IMR-90 (cell line): ENCODE data around the gene MB21D2. TPM values are rescaled to one million over a fixed set of nuclear protein-coding genes. Genes with fewer than 3 reads are reported as not detected.

Experiments used
- ATAC-seq: fragments of 200-7000 bp; cut with Tn5 transposase; 2 replicates; pipeline ENCODE4 v1.9.1; 2020; ENCODE audit warnings: low read depth, mild to moderate bottlenecking, moderate library complexity
- BruUV-seq: library from RNA; stranded (reverse); fragments of 400-500 nt; replicated peaks from 2 replicates; lab custom pipeline; 2021; lab: Mats Ljungman, UMichigan
- CTCF ChIA-PET: fragments of 300-600 bp; formaldehyde crosslinking; extraction: SDS; loops from one replicate; lab custom pipeline; 2021; ENCODE audit warnings: antibody characterized with exemption; lab: Yijun Ruan, JAX
- POLR2A ChIA-PET: fragments of 300-600 bp; sonication (Branson Sonifier 250); formaldehyde crosslinking; loops from one replicate; lab custom pipeline; 2022; ENCODE audit warnings: antibody characterized with exemption; ENCODE audit not compliant: unreplicated experiment; lab: Charles Lee
- DNase-seq: peaks from one replicate; pipeline ENCODE4 v3.0.0; 2013
- H2AFZ ChIP-seq: replicated peaks from 2 replicates; pipeline ENCODE3; 2013; ENCODE audit warnings: low read length, mild to moderate bottlenecking; ENCODE audit not compliant: poor library complexity
- H2AK5ac ChIP-seq: 2 replicates; pipeline ENCODE4 v1.6.1; 2013; ENCODE audit warnings: low read depth, low read length, inconsistent platforms
- H2AK9ac ChIP-seq: replicated peaks from 2 replicates; pipeline ENCODE3; 2013; ENCODE audit warnings: mild to moderate bottlenecking, low read depth, low read length, moderate library complexity; ENCODE audit not compliant: poor library complexity
- H2BK120ac ChIP-seq: 2 replicates; pipeline ENCODE4 v1.6.1; 2013; ENCODE audit warnings: low read depth, low read length, inconsistent platforms
- H2BK15ac ChIP-seq: 3 replicates; pipeline ENCODE4 v1.6.1; 2013; ENCODE audit warnings: low read depth, low read length, inconsistent platforms
- H2BK20ac ChIP-seq: 2 replicates; pipeline ENCODE4 v1.6.1; 2013; ENCODE audit warnings: low read depth, mild to moderate bottlenecking, inconsistent platforms, low read length, moderate library complexity
- H2BK5ac ChIP-seq: 2 replicates; pipeline ENCODE4 v1.6.1; 2013; ENCODE audit warnings: mild to moderate bottlenecking, low read depth, low read length, inconsistent platforms; ENCODE audit not compliant: poor library complexity, severe bottlenecking
- H3K14ac ChIP-seq: replicated peaks from 2 replicates; pipeline ENCODE4 v1.6.1; 2013; ENCODE audit warnings: low read depth, low read length, inconsistent platforms
- H3K18ac ChIP-seq: 2 replicates; pipeline ENCODE4 v1.6.1; 2013; ENCODE audit warnings: low read depth, low read length, control low read depth
- H3K23ac ChIP-seq: 2 replicates; pipeline ENCODE4 v1.6.1; 2013; ENCODE audit warnings: low read depth, low read length, inconsistent platforms
- H3K27ac ChIP-seq: 2 replicates; pipeline ENCODE4 v1.5.1; 2013; ENCODE audit warnings: mild to moderate bottlenecking, control low read depth, low read length; ENCODE audit not compliant: insufficient read depth
- H3K27me3 ChIP-seq: 2 replicates; pipeline ENCODE4 v1.6.1; 2013; ENCODE audit warnings: low read length; ENCODE audit not compliant: control insufficient read depth, insufficient read depth
- H3K36me3 ChIP-seq: 2 replicates; pipeline ENCODE4 v1.6.1; 2013; ENCODE audit warnings: low read length, mixed read lengths; ENCODE audit not compliant: control insufficient read depth, insufficient read depth
- H3K4ac ChIP-seq: 2 replicates; pipeline ENCODE4 v1.6.1; 2013; ENCODE audit warnings: low read depth, low read length, inconsistent platforms
- H3K4me1 ChIP-seq: 2 replicates; pipeline ENCODE4 v1.6.1; 2013; ENCODE audit warnings: low read length, mixed read lengths; ENCODE audit not compliant: control insufficient read depth, insufficient read depth
- H3K4me2 ChIP-seq: 2 replicates; pipeline ENCODE4 v1.6.1; 2013; ENCODE audit warnings: low read depth, mild to moderate bottlenecking, control low read depth, low read length, moderate library complexity
- H3K4me3 ChIP-seq: 2 replicates; pipeline ENCODE4 v1.5.1; 2013; ENCODE audit warnings: low read depth, mild to moderate bottlenecking, control low read depth, low read length, moderate library complexity; ENCODE audit not compliant: insufficient read depth
- H3K56ac ChIP-seq: 2 replicates; pipeline ENCODE4 v1.6.1; 2013; ENCODE audit warnings: low read length, inconsistent platforms; ENCODE audit not compliant: insufficient read depth; ENCODE audit errors: extremely low read depth
- H3K79me1 ChIP-seq, 2 experiments: 2 replicates each; pipeline ENCODE4 v1.6.1; 2013; ENCODE audit warnings: low read length in 2 of 2, inconsistent platforms in 1 of 2, low read depth in 1 of 2
- H3K9ac ChIP-seq: 2 replicates; pipeline ENCODE4 v1.6.1; 2013; ENCODE audit warnings: low read depth, low read length, control low read depth
- H3K9me1 ChIP-seq: 2 replicates; pipeline ENCODE4 v1.6.1; 2013; ENCODE audit warnings: low read length, inconsistent platforms; ENCODE audit not compliant: insufficient read depth
- H3K9me3 ChIP-seq: 2 replicates; pipeline ENCODE4 v1.6.1; 2013; ENCODE audit warnings: low read length; ENCODE audit not compliant: control insufficient read depth, insufficient read depth
- H4K20me1 ChIP-seq: 2 replicates; pipeline ENCODE4 v1.6.1; 2013; ENCODE audit warnings: low read length, inconsistent platforms; ENCODE audit not compliant: insufficient read depth
- H4K5ac ChIP-seq: 2 replicates; pipeline ENCODE4 v1.6.1; 2013; ENCODE audit warnings: mild to moderate bottlenecking, low read depth, low read length, control low read depth
- H4K8ac ChIP-seq, 2 experiments: 2 replicates each; pipeline ENCODE4 v1.6.1; 2013; ENCODE audit warnings: low read depth in 2 of 2, low read length in 2 of 2, control low read depth in 1 of 2, inconsistent platforms in 1 of 2
- H4K91ac ChIP-seq: 2 replicates; pipeline ENCODE4 v1.6.1; 2013; ENCODE audit warnings: low read depth, low read length, inconsistent platforms; ENCODE audit not compliant: insufficient read depth
- CEBPB ChIP-seq: IDR thresholded peaks from 2 replicates; pipeline ENCODE4 v1.6.1; 2012; ENCODE audit warnings: low read depth, low read length, improper control_type of control experiment
- MXI1 ChIP-seq: IDR thresholded peaks from 2 replicates; pipeline ENCODE4 v1.6.1; 2012; ENCODE audit warnings: low read depth, mild to moderate bottlenecking, low read length, moderate library complexity, borderline replicate concordance
- WGBS, 2 experiments: methylation state at CpG; one replicate each; pipeline versions ENCODE4 v1.1.5 to v1.1.7; 2013; ENCODE audit warnings: missing lambda C conversion rate in 2 of 2; ENCODE audit not compliant: insufficient read length in 1 of 2; ENCODE audit errors: extremely low coverage in 2 of 2; 5-methylcytosine and 5-hydroxymethylcytosine counted together
- dilution Hi-C: fragments of 300-500 bp; cut with HindIII; formaldehyde crosslinking; loops from one replicate; pipeline ENCODE4 v1.14.3; 2018; ENCODE audit warnings: low sequenced_read_pairs; ENCODE audit not compliant: unreplicated experiment
- in situ Hi-C: fragments of 300-500 bp; cut with MboI; formaldehyde crosslinking; loops from 3 replicates; pipeline ENCODE4 v1.14.3; 2019; ENCODE audit warnings: low sequenced_read_pairs, inconsistent platforms, mixed read lengths
- intact Hi-C: fragments of 100-400 bp; cut with micrococcal nuclease; formaldehyde crosslinking; loops from 2 replicates; pipeline ENCODE4 v1.10.0; 2022
- polyA plus RNA-seq, 3 experiments: library from polyadenylated mRNA; depleted of rRNA; stranded (reverse); fragments of >200 nt; gene quantifications; 2 replicates each; pipeline ENCODE4 v1.2.3, GENCODE V29; 2012; ENCODE audit warnings: low replicate concordance in 1 of 3
- total RNA-seq: library from RNA; depleted of rRNA; stranded (reverse); fragments of >200 nt; gene quantifications from 2 replicates; pipeline ENCODE4 v1.2.3, GENCODE V29; 2012
- TF ChIP-seq, protein P1 (sequence below): fragments of 150-350 bp; IDR thresholded peaks from 2 replicates; pipeline ENCODE4 v1.6.1; 2017; ENCODE audit warnings: mild to moderate bottlenecking, antibody characterized with exemption, low read length, low read depth

MB21D2 gene
- total and polyA plus RNA-seq, 2 of the 4 experiments (the other 2 are of a cell fraction): 13.6 to 44.8 TPM

DNA sequence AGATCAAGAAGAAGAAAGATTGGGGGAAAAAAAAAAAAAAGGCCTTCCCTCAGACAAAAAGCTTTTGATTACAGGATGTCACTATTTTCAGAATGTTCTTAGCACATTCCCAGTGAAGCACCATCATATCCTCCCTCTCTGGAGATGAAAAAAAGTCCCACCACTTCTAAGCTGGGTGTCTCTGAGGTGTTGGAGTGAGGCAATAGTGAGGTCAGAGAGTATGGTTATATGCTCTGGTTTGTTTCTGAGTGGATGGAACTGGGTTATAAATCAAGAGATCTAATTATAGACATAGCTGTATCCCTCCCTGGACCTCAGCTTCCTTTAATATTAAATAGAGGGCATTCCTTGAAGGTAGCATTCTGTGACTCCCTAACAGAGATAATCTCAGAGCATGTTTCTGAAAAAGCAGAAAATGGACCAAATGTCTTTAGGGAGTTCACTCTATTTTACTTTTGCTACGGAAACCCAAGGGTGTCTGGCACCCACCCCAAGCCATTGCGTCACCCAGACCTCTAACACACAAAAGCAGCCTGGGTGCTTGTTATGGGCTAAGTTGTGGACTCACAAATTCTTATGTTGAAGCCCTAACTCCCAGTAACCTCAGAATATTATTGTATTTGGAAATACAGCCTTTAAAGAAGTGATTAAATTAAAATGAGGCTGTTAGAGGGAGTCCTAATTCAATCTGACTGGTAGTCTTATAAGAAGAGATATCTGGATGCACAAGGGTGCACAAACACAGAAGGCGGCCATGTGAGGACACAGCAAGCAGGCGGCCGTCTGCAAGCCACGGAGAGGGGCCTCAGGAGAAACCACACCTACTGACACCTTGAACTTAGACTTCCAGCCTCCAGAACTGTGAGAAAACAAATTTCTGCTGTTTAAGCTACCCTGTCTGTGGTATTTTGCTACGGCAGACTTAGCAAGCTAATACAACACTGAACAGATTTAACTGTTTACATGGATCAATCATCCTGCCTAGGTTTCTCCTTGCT is 81.5 kb downstream of the MB21D2 start:
- no CpG with 5 or more reads among the region's 7 CpGs for WGBS, 2 experiments
- peak; percentile 71 for DNase-seq
- dilution Hi-C loops: no loop called here

More for the DNA sequence above, 81.5 kb downstream of the MB21D2 start:
- in situ Hi-C loops (no loop called here), intact Hi-C loops (no loop called here)
- H3K4me1 ChIP-seq: peaks cover 18% of the 10 kb centered on the region
- H3K36me3 ChIP-seq: no peaks in the 10 kb centered on the region
- no peak overlapping the region for H4K91ac ChIP-seq
- CTCF ChIA-PET: interaction anchor here (0.6 kb wide), 1 partner anchor 79 kb away, joined by 4 read pairs; no protein-coding TSS in a partner anchor
- peaks cover 17 to 59% of the 10 kb centered on the region in 2 experiments for H3K79me1 ChIP-seq
- no peak overlapping the region for H3K56ac ChIP-seq
- peaks cover 15% of the 10 kb centered on the region for H3K9me1 ChIP-seq
- H3K14ac ChIP-seq: no peak overlapping the region
- no peak overlapping the region for H4K8ac ChIP-seq
- POLR2A ChIA-PET: interaction anchor here (0.6 kb wide), 1 partner anchor 61 kb away, joined by 4 read pairs; no protein-coding TSS in a partner anchor
- no peak overlapping the region for H2BK15ac ChIP-seq
- no peak overlapping the region for H2AK9ac ChIP-seq
- no peak overlapping the region for H4K5ac ChIP-seq
- H2BK5ac ChIP-seq: no peak overlapping the region
- ATAC-seq: no peak
- no peak overlapping the region for H3K27ac ChIP-seq
- H4K20me1 ChIP-seq: peaks cover 21% of the 10 kb centered on the region
- H3K9me3 ChIP-seq: no peaks in the 10 kb centered on the region
- H3K18ac ChIP-seq: no peak overlapping the region
- 0 out of 2 replicates have a peak overlapping the region, but pooled peaks have one; percentile 19 for H2BK120ac ChIP-seq
- H3K27me3 ChIP-seq: no peaks in the 10 kb centered on the region
- no peak overlapping the region for H3K4me3 ChIP-seq
- H3K4me2 ChIP-seq: no peak overlapping the region
- TF ChIP-seq CEBPB (peak; percentile 84), MXI1 (no peak)
- TF ChIP-seq, protein P1, sequence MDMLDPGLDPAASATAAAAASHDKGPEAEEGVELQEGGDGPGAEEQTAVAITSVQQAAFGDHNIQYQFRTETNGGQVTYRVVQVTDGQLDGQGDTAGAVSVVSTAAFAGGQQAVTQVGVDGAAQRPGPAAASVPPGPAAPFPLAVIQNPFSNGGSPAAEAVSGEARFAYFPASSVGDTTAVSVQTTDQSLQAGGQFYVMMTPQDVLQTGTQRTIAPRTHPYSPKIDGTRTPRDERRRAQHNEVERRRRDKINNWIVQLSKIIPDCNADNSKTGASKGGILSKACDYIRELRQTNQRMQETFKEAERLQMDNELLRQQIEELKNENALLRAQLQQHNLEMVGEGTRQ: no peak
- H3K9ac ChIP-seq: no peak overlapping the region
- BruUV-seq: no TSS peak
- H3K23ac ChIP-seq: no peak overlapping the region
- H2BK20ac ChIP-seq: no peak overlapping the region
- H3K4ac ChIP-seq: no peak overlapping the region
- H2AFZ ChIP-seq: no peak overlapping the region
- no peak overlapping the region for H2AK5ac ChIP-seq
